HCT116 (cell line): ENCODE measurements around the gene SLFN14. TPM values are rescaled to one million over a fixed set of nuclear protein-coding genes. Genes with fewer than 3 reads are reported as not detected.

ENCODE experiments used
- ATAC-seq: fragments of 200-7000 bp; cut with Tn5 transposase; 2 replicates; pipeline ENCODE4 v1.9.1; 2020; ENCODE audit warnings: mild to moderate bottlenecking, moderate library complexity
- BruUV-seq: library from RNA; stranded (reverse); fragments of 400-500 nt; replicated peaks from 2 replicates; lab custom pipeline; 2021; lab: Mats Ljungman, UMichigan
- CTCF ChIA-PET: fragments of 300-600 bp; sonication (Branson Sonifier 250); formaldehyde crosslinking; loops from one replicate; lab custom pipeline; 2021; ENCODE audit warnings: antibody characterized with exemption; lab: Charles Lee
- POLR2A ChIA-PET: fragments of 300-600, 350-600 bp; sonication (Branson Sonifier 250); formaldehyde crosslinking; loops from one replicate; lab custom pipeline; 2021; ENCODE audit warnings: antibody characterized with exemption; lab: Charles Lee
- RAD21 ChIA-PET, 2 experiments: fragments of 300-600 bp; sonication (Branson Sonifier 250); formaldehyde crosslinking; loops; one replicate each; lab custom pipeline; 2023; ENCODE audit warnings: low total read pairs in 2 of 2; ENCODE audit not compliant: uncharacterized antibody in 2 of 2, unreplicated experiment in 2 of 2, low non-redundant PET in 1 of 2; lab: Charles Lee
- DNase-seq: peaks from one replicate; pipeline ENCODE4 v3.0.0-alpha.2; 2010; ENCODE audit warnings: low read depth, low spot score
- H2AFZ ChIP-seq: fragments of 200-600 bp; shearing (Covaris generic), sonication (generic); 2 replicates; pipeline ENCODE4 v1.6.1; 2017; ENCODE audit warnings: low read depth, mixed run types, mixed read lengths, antibody characterized with exemption, low read length; ENCODE audit not compliant: poor library complexity, severe bottlenecking
- H3K27ac ChIP-seq: 2 replicates; pipeline ENCODE4 v1.5.1; 2012; ENCODE audit warnings: low read depth, low read length
- H3K27me3 ChIP-seq: fragments of 200-600 bp; sonication (generic); 2 replicates; pipeline ENCODE4 v1.6.1; 2016; ENCODE audit warnings: mixed run types, low read length, mixed read lengths; ENCODE audit not compliant: insufficient read depth
- H3K36me3 ChIP-seq, 2 experiments: fragments of 200-500 bp in 1 of 2; fragments of 200-600 bp in 1 of 2; sonication (Bioruptor generic) in 1 of 2; sonication (generic) in 1 of 2; 2 replicates each; pipeline versions ENCODE4 v1.5.1 to v1.6.1; 2014 to 2016; ENCODE audit warnings: low read length in 2 of 2, inconsistent platforms in 1 of 2, mixed read lengths in 1 of 2, mixed run types in 1 of 2; ENCODE audit not compliant: insufficient read depth in 2 of 2, control insufficient read depth in 1 of 2
- H3K4me1 ChIP-seq, 2 experiments: fragments of 200-600 bp in 1 of 2; sonication (generic) in 1 of 2; 2 replicates each; pipeline versions ENCODE4 v1.5.1 to v1.6.1; 2012 to 2017; ENCODE audit warnings: low read length in 2 of 2, inconsistent platforms in 1 of 2, mild to moderate bottlenecking in 1 of 2, mixed read lengths in 1 of 2, mixed run types in 1 of 2, moderate library complexity in 1 of 2; ENCODE audit not compliant: insufficient read depth in 2 of 2, control insufficient read depth in 1 of 2
- H3K4me2 ChIP-seq: fragments of 200-600 bp; sonication (generic); 2 replicates; pipeline ENCODE4 v1.6.1; 2017; ENCODE audit warnings: mixed run types, low read length, mixed read lengths
- H3K4me3 ChIP-seq, 2 experiments: fragments of 200-600 bp in 1 of 2; sonication (generic) in 1 of 2; replicated peaks in 1 of 2; 2 replicates each; pipeline ENCODE4 v1.5.1; 2011 to 2016; ENCODE audit warnings: low read length in 2 of 2, control low read depth in 1 of 2, low read depth in 1 of 2, mild to moderate bottlenecking in 1 of 2, mixed read lengths in 1 of 2, mixed run types in 1 of 2
- H3K79me2 ChIP-seq: fragments of 200-600 bp; sonication (generic); 2 replicates; pipeline ENCODE4 v1.6.1; 2017; ENCODE audit warnings: mild to moderate bottlenecking, mixed run types, low read length, moderate library complexity, mixed read lengths; ENCODE audit not compliant: insufficient read depth
- H3K9ac ChIP-seq: fragments of 200-600 bp; sonication (generic); 2 replicates; pipeline ENCODE4 v1.6.1; 2016; ENCODE audit warnings: low read length, mixed read lengths
- H3K9me2 ChIP-seq: fragments of 200-600 bp; sonication (generic), shearing (Covaris generic); 2 replicates; pipeline ENCODE4 v1.6.1; 2017; ENCODE audit warnings: mixed run types, mild to moderate bottlenecking, moderate library complexity; ENCODE audit not compliant: insufficient read depth
- H3K9me3 ChIP-seq, 2 experiments: fragments of 200-500 bp in 1 of 2; fragments of 200-600 bp in 1 of 2; sonication (Bioruptor generic) in 1 of 2; sonication (generic) in 1 of 2; 2 replicates each; pipeline ENCODE4 v1.6.1; 2014 to 2017; ENCODE audit warnings: low read length in 2 of 2, mixed read lengths in 2 of 2, inconsistent platforms in 1 of 2, low read depth in 1 of 2, mild to moderate bottlenecking in 1 of 2, mixed run types in 1 of 2, moderate library complexity in 1 of 2; ENCODE audit not compliant: control insufficient read depth in 1 of 2, insufficient read depth in 1 of 2
- H4K20me1 ChIP-seq: fragments of 200-600 bp; sonication (generic), shearing (Covaris generic); 2 replicates; pipeline ENCODE4 v1.6.1; 2017; ENCODE audit warnings: mixed run types, mild to moderate bottlenecking, moderate library complexity; ENCODE audit not compliant: insufficient read depth
- CBX3 ChIP-seq: IDR thresholded peaks from 2 replicates; pipeline ENCODE4 v1.6.1; 2012; ENCODE audit warnings: low read depth
- EGR1 ChIP-seq: IDR thresholded peaks from 2 replicates; pipeline ENCODE4 v1.6.1; 2012; ENCODE audit warnings: low read depth
- POLR2A ChIP-seq: IDR thresholded peaks from 2 replicates; pipeline ENCODE4 v1.7.0; 2011; ENCODE audit warnings: borderline replicate concordance; ENCODE audit not compliant: insufficient read depth, insufficient read length; ENCODE audit errors: extremely low read depth
- POLR2AphosphoS5 ChIP-seq: IDR thresholded peaks from 2 replicates; pipeline ENCODE4 v1.6.1; 2011; ENCODE audit warnings: mild to moderate bottlenecking, low read depth, low read length, moderate library complexity
- SP1 ChIP-seq: IDR thresholded peaks from 2 replicates; pipeline ENCODE4 v1.6.1; 2012; ENCODE audit warnings: low read depth
- YY1 ChIP-seq: IDR thresholded peaks from 2 replicates; pipeline ENCODE4 v1.6.1; 2011; ENCODE audit warnings: low read length, low read depth, moderate library complexity, mild to moderate bottlenecking; ENCODE audit not compliant: insufficient replicate concordance; ENCODE audit errors: extremely low read depth
- ZFX ChIP-seq: fragments of 450-650 bp; IDR thresholded peaks from 2 replicates; pipeline ENCODE4 v1.6.1; 2017
- intact Hi-C: fragments of 100-400 bp; cut with micrococcal nuclease; formaldehyde crosslinking; loops from 2 replicates; pipeline ENCODE4 v1.10.0; 2022
- total RNA-seq: library from RNA; stranded (reverse); gene quantifications from one replicate; pipeline ENCODE4 v1.2.1, GENCODE V29; 2021; ENCODE audit not compliant: unreplicated experiment
- TF ChIP-seq, protein P1 (sequence below), 3 experiments: fragments of 200-600 bp in 1 of 3; sonication (generic) in 1 of 3; IDR thresholded peaks in 2 of 3; conservative IDR thresholded peaks in 1 of 3; 2 replicates each; pipeline ENCODE4 v1.5.1; 2012 to 2017; ENCODE audit warnings: low read depth in 2 of 3, low read length in 2 of 3, antibody characterized with exemption in 1 of 3, borderline replicate concordance in 1 of 3, control low read depth in 1 of 3, mild to moderate bottlenecking in 1 of 3, mixed read lengths in 1 of 3, mixed run types in 1 of 3, moderate library complexity in 1 of 3; ENCODE audit not compliant: insufficient read depth in 1 of 3

Gene SLFN14
- total RNA-seq, 1 experiment from 2014 or later: not detected

DNA sequence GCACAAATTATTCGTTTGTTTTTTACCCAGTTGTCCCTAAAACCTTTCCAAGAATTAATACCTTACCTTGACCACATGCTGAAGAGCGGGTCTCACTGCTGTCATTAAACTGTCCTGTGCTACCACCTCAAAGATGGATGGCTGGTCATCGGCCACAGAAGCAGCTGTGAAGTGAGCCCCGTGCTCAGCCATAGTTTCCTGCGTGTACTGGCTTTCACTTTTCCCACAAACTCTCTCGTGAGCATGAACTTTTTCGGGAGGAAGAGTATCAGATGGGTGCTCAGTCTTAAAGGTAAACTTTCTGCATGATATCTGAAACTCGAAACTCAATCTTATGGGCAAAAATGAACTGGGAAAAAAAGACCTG, 17.2 kb upstream of the SLFN14 start (continued):
- TF ChIP-seq, protein P1, sequence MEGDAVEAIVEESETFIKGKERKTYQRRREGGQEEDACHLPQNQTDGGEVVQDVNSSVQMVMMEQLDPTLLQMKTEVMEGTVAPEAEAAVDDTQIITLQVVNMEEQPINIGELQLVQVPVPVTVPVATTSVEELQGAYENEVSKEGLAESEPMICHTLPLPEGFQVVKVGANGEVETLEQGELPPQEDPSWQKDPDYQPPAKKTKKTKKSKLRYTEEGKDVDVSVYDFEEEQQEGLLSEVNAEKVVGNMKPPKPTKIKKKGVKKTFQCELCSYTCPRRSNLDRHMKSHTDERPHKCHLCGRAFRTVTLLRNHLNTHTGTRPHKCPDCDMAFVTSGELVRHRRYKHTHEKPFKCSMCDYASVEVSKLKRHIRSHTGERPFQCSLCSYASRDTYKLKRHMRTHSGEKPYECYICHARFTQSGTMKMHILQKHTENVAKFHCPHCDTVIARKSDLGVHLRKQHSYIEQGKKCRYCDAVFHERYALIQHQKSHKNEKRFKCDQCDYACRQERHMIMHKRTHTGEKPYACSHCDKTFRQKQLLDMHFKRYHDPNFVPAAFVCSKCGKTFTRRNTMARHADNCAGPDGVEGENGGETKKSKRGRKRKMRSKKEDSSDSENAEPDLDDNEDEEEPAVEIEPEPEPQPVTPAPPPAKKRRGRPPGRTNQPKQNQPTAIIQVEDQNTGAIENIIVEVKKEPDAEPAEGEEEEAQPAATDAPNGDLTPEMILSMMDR (IDR thresholded peaks at IDR 0.05 in 2 of 3, conservative IDR thresholded peaks at IDR 0.05 in 1 of 3; ENCODE audit: borderline replicate concordance in 1 of 3, insufficient read depth in 1 of 3, low read depth in 2 of 3, low read length in 2 of 3): no peak
- TF ChIP-seq ZFX: no peak
- no peak for TF ChIP-seq EGR1

DNA sequence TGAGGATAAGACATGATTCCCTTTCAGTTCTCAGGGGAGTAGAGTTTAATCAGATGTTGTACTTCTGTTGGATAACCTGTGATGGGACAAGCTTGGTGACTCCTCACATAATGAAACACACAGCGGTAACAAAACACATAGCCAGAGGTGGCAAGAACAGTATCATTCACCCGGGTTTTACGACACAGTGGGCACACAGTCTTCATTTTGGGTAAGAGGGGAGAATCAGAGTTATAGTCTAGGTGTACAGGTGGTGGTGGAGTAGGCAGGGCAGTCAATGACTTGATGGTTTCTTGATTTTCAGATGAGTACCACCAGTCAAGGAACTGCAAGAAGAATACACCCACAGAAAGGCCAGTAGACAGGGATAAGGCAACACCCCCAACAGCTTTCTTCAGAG, 15.1 kb upstream of the SLFN14 start:
- H3K36me3 ChIP-seq: peaks cover 11% of the 10 kb centered on the region in 2 experiments; a peak in 3 of 4 replicates
- RAD21 ChIA-PET: no interaction called here
- H3K79me2 ChIP-seq: peaks cover 25% of the 10 kb centered on the region
- H3K4me2 ChIP-seq: no peak overlapping the region
- H3K4me1 ChIP-seq: peaks cover 7 to 9% of the 10 kb centered on the region in 2 experiments; a peak in 3 of 4 replicates
- TF ChIP-seq, protein P1 (IDR thresholded peaks at IDR 0.05 in 2 of 3, conservative IDR thresholded peaks at IDR 0.05 in 1 of 3; ENCODE audit: borderline replicate concordance in 1 of 3, insufficient read depth in 1 of 3, low read depth in 2 of 3, low read length in 2 of 3): no peak
- no peak for TF ChIP-seq CBX3
- TF ChIP-seq SP1: no peak
- TF ChIP-seq POLR2A: no peak
- TF ChIP-seq POLR2AphosphoS5: no peak
- no peak for TF ChIP-seq YY1
- no peak overlapping the region for H2AFZ ChIP-seq
- no peak overlapping the region for H3K4me3 ChIP-seq
- no peaks in the 10 kb centered on the region for H3K9me3 ChIP-seq
- H4K20me1 ChIP-seq: no peaks in the 10 kb centered on the region
- intact Hi-C loops: no loop called here
- ATAC-seq (no peak), DNase-seq (no peak)
- BruUV-seq: no TSS peak
- CTCF ChIA-PET: no interaction called here
- no peak overlapping the region for H3K27ac ChIP-seq
- H3K9ac ChIP-seq: no peak overlapping the region
- POLR2A ChIA-PET: no interaction called here
- H3K9me2 ChIP-seq: no peaks in the 10 kb centered on the region
- H3K27me3 ChIP-seq: no peaks in the 10 kb centered on the region
